ENCODE measurements around the gene TRMT11. TPM values are rescaled to one million over a fixed set of nuclear protein-coding genes. Genes with fewer than 3 reads are reported as not detected.

Gene TRMT11
- total RNA-seq, 1 donor from 2014 or later: 105 TPM

GRCh38 chr6:125957391-125957693 is 29.0 kb upstream of the TRMT11 start:
- Histone ChIP-seq H3K36me3 (no peaks in the 10 kb centered on the region), H3K4me1 (peaks cover 17% of the 10 kb centered on the region), H4K20me1 (ENCODE audit: low read depth) (no peaks in the 10 kb centered on the region), H3K27ac (peak overlapping the region; percentile 65), H3K4me3 (peak overlapping the region; percentile 89), H3K79me2 (ENCODE audit: low read depth) (peaks cover 16% of the 10 kb centered on the region), H3F3A (ENCODE audit: low read depth) (peaks cover 14% of the 10 kb centered on the region), H3K9ac (peak overlapping the region; percentile 75), H3K27me3 (peaks cover 4% of the 10 kb centered on the region), H3K9me3 (ENCODE audit: low read depth) (no peaks in the 10 kb centered on the region), H3K4me2 (peak overlapping the region; percentile 84), H2AFZ (replicated peaks) (peak overlapping the region; percentile 97)
- H3K27me3 Mint-ChIP-seq (ENCODE audit: insufficient read depth, low read depth): no peaks in the 10 kb centered on the region
- no peak overlapping the region for H3K27ac Mint-ChIP-seq
- no peak overlapping the region for H3K4me3 Mint-ChIP-seq
- peaks cover 4% of the 10 kb centered on the region for H3K4me1 Mint-ChIP-seq
- no peaks in the 10 kb centered on the region for H3K36me3 Mint-ChIP-seq
- no peak for TF ChIP-seq EZH2 (IDR thresholded peaks at IDR 0.05)
- no peak for TF ChIP-seq CTCF (IDR thresholded peaks at IDR 0.05)
- TF ChIP-seq EZH2phosphoT487 (IDR thresholded peaks at IDR 0.05): no peak
- DNase-seq (ENCODE audit: low spot score): no peak
- H3K9me3 Mint-ChIP-seq: no peaks in the 10 kb centered on the region

DNA sequence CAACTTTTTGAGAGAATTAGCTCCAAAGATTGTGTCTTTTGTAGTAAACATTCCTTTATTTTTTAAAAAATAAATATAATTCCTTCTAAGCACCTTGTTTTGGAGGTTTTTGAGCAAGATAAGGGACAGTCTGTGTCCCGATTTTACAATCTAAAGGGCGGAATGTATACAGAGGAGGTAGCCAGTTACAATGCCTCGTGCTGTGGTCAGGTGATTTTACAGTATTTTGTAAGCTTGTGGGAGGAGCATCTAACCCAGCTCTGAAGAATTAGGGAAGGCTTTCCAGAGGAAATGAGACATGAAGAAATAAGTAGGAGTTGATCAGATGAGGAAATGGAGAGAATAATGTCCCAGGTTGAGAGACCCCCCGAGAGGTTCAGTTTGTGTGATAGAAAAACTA is 28.5 kb upstream of the TRMT11 start:
- TF ChIP-seq EZH2 (IDR thresholded peaks at IDR 0.05) (no peak), CTCF (IDR thresholded peaks at IDR 0.05) (no peak), EZH2phosphoT487 (IDR thresholded peaks at IDR 0.05) (no peak)
- peaks cover 19% of the 10 kb centered on the region for H3K79me2 ChIP-seq (ENCODE audit: low read depth)
- no peaks in the 10 kb centered on the region for H3K27me3 Mint-ChIP-seq (ENCODE audit: insufficient read depth, low read depth)
- no peak overlapping the region for H3K27ac ChIP-seq
- H3K9me3 Mint-ChIP-seq: no peaks in the 10 kb centered on the region
- H3K4me3 ChIP-seq: peak overlapping the region; percentile 89
- H3K4me2 ChIP-seq: peak overlapping the region; percentile 84
- H3K36me3 Mint-ChIP-seq: no peaks in the 10 kb centered on the region
- H3K36me3 ChIP-seq: no peaks in the 10 kb centered on the region
- no peaks in the 10 kb centered on the region for H4K20me1 ChIP-seq (ENCODE audit: low read depth)
- no peak for DNase-seq (ENCODE audit: low spot score)
- H3F3A ChIP-seq (ENCODE audit: low read depth): peaks cover 14% of the 10 kb centered on the region
- H3K27ac Mint-ChIP-seq: no peak overlapping the region
- no peak overlapping the region for H3K9ac ChIP-seq
- no peaks in the 10 kb centered on the region for H3K9me3 ChIP-seq (ENCODE audit: low read depth)
- peaks cover 17% of the 10 kb centered on the region for H3K4me1 ChIP-seq
- H2AFZ ChIP-seq (replicated peaks): no peak overlapping the region
- no peak overlapping the region for H3K4me3 Mint-ChIP-seq
- peaks cover 4% of the 10 kb centered on the region for H3K27me3 ChIP-seq
- peaks cover 4% of the 10 kb centered on the region for H3K4me1 Mint-ChIP-seq

GRCh38 chr6:125959041-125959440 is 27.3 kb upstream of the TRMT11 start:
- H3K9me3 Mint-ChIP-seq: no peaks in the 10 kb centered on the region
- H3F3A ChIP-seq (ENCODE audit: low read depth): peaks cover 14% of the 10 kb centered on the region
- no peak overlapping the region for H2AFZ ChIP-seq (replicated peaks)
- H3K9me3 ChIP-seq (ENCODE audit: low read depth): no peaks in the 10 kb centered on the region
- H3K79me2 ChIP-seq (ENCODE audit: low read depth): peaks cover 25% of the 10 kb centered on the region
- no peaks in the 10 kb centered on the region for H3K36me3 ChIP-seq
- no peak overlapping the region for H3K9ac ChIP-seq
- no peak for DNase-seq (ENCODE audit: low spot score)
- TF ChIP-seq EZH2phosphoT487 (IDR thresholded peaks at IDR 0.05) (no peak), EZH2 (IDR thresholded peaks at IDR 0.05) (no peak), CTCF (IDR thresholded peaks at IDR 0.05) (no peak)
- H3K27me3 Mint-ChIP-seq (ENCODE audit: insufficient read depth, low read depth): no peaks in the 10 kb centered on the region
- H3K4me3 Mint-ChIP-seq: no peak overlapping the region
- H3K27ac Mint-ChIP-seq: no peak overlapping the region
- no peak overlapping the region for H3K4me3 ChIP-seq
- H3K27ac ChIP-seq: no peak overlapping the region
- peaks cover 17% of the 10 kb centered on the region for H3K4me1 ChIP-seq
- peaks cover 4% of the 10 kb centered on the region for H3K4me1 Mint-ChIP-seq
- no peak overlapping the region for H3K4me2 ChIP-seq
- no peaks in the 10 kb centered on the region for H3K36me3 Mint-ChIP-seq
- H4K20me1 ChIP-seq (ENCODE audit: low read depth): no peaks in the 10 kb centered on the region
- peaks cover 4% of the 10 kb centered on the region for H3K27me3 ChIP-seq
